HPDE6-E6E7 (cell line): ENCODE results near the gene XPNPEP1.

Source experiments
- DNase-seq: peaks from one replicate; pipeline ENCODE4 v3.0.0; 2011; ENCODE audit warnings: missing footprints; ENCODE audit errors: extremely low spot score

The XPNPEP1 gene

DNA sequence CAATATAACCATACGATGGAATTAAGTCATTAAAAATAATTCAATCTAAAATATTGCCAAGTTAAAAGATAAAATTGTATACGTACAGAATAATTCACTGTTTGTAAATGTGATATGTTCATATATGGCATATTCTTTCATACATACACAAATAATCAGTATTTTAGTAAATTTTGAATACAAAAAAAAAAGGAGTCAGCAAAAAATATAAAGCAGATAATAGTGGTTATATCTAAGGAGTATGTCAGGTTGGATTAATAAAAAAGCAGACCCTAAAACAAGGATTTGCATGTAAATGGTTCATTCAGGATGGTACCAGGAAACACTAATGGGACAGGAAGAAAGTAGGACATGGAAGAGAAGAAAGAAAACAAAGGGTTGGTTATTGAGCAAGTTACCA is 59.5 kb downstream of the XPNPEP1 start:
- no peak for DNase-seq

DNA sequence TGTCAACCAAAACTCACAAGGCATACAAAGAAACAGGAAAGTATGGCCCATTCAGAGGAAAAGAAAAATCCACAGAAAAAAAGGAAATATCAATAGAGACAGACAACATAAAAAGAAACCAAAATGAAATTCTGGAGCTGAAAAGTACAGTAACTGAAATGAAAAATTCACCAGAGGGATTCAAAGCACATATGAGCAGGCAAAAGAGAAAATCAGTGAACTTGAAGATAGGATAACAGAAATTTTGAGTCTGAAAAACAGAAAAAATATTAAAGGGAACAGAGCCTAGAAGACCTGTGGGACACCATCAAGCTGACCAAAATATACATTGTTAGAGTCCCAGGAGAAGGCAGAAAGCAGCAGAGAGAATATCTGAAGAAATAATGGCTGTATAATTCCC is 60.6 kb downstream of the XPNPEP1 start:
- no peak for DNase-seq

DNA sequence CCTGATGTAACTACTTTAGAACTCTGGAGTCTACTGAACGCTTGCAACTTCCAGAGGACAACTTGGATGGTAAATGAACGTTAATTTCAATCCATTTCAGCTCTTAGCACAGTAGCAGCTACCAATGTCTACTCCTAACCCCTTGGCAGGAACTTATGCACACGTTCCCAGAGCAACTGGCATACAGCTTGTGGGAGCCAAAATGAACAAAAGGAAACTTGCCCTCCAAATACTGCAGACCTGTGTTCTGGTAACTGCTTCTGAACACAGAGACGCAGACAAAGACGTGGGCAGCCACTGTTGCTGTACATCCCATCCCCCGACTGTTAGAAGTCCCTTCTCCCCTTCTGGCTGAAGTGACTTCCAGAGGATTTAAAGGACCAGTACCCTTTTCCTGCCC is 61.3 kb downstream of the XPNPEP1 start:
- DNase-seq, result no peak

DNA sequence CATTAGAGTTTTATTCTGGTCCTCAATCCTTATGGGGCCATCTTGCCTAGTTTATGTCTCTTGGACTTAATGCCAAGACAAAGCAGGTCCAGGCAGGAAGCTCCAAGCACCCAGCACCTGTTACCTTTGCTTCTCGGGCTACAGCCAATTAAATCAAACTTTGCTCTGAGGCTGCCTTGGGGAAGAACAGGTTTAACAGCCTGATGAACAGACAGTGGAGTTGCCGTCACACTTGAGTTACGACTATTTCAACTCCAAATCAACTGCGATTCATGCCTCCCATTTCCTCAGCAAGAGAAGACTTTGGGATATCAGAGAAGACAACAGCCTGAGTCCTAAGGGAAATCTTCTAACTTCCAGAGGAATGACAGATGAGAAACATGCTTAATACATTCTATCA is 62.2 kb downstream of the XPNPEP1 start:
- no peak for DNase-seq

DNA sequence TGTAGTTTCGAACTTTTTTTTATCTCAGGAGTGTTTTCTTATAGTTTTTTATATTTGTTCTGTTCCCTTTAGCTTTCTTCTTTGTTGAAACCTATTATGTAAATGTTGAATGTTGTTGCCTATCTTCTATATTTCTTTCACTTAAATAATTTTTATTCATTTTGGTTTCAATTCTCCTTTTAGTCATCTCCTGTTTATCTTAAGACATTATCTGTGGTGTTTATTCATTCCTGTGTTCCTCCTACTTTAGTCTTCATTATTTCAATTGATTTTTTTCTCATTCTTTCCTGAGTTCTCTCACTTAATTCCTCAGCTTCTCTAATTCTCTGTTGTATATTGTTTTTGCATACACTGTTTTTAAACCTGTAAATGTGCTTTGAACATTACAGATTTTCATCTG is 64.1 kb downstream of the XPNPEP1 start:
- no peak for DNase-seq

DNA sequence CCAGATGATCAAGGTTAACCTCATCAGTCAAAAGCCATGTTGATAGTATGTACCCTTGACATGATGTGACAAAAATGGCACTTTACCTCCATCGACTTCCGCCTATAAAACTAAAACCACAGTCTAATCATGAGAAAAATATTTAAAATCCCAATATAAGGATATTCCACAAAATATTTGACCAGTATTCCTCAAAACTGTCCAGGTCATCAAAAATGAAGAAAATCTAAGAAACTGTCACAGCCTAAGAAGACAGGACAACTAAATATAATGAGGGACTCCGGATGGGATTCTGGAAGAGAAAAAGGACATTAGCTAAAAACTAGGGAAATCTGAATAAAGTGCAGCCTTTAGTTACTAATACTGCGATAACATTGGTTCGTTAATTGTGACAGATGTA is 67.6 kb downstream of the XPNPEP1 start:
- no peak for DNase-seq

DNA sequence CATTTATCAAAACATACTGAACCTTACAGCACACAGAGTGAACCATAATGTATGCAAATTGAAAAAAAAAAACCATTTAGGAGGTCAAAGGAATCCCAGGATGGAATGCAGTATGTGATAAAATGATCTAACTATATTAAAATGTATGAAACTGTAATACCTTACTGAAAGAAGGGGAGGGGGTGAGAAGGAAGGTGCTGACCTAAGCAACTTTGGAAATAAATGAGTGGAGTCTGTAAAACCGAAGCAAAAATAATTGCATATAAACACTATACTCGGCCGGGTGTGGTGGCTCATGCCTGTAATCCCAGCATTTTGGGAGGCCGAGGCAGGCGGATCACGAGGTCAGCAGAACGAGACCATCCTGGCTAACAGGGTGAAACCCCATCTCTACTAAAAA is 69.4 kb downstream of the XPNPEP1 start:
- DNase-seq, result no peak

DNA sequence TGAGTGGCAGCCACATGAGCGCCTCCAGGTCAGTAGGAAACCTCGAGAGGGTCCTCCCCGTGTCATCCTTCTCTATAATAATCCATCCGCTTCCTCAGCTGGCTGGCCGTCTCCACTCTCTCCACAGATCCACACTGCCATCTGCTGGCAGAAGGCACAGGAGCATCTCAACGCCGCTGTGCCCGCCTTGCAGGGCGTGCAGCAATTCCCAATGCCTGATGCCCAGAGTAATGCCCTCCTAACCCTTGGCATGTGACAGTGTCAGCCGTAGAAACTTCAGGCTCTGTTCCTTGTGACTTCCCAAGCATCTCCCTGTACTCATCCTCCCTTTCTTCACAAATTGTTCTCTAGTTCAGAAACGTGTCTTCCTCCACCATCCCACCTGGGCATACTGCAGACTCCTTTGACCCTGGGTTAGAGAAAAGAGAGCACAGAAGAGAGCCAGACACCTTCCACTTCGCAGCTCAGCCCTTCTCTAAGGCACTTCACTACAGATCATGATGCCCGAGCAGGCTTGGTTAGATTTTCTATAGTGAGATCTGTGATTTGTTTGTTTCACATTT is 70.8 kb downstream of the XPNPEP1 start:
- DNase-seq, result peak; percentile 63

DNA sequence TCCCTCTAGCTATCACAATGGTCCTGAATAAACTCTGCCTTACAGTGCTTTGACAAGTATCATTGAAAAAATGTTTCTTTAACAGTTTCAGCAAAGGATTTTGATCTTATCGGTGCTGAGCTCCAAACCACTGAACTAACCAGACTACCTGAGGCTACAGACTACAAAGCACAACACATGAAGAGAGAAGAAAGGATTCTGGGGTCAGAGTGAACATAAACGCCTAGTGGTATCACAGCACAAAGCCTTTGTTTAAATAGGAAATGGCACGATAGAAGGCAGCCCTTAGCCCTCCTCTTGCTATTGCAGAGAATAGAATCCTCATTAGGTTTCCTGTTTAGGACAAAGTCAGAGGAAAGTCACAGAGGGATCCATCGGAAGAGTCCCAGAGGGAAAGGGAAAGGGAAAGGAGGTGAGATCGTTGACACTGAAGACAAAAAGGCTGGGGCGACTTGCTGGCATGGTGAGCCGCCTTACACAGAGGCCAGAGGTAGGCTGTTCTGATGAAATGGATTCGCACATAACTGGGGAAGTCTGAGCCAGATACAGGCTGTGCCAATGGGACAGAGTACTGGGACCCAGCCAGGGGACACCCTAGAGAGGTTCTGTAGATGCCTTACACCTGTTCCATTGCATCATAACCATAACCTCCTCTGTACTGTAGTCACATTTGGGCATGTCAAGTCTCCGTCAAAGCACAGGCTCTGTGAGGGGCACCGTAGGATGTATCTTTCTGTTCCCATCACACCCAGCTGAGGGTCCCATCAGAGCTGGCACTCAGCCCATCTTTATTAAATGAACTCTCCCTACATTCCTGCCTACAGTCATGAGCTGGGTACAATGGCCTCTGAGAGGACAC is 71.5 kb downstream of the XPNPEP1 start:
- no peak for DNase-seq

DNA sequence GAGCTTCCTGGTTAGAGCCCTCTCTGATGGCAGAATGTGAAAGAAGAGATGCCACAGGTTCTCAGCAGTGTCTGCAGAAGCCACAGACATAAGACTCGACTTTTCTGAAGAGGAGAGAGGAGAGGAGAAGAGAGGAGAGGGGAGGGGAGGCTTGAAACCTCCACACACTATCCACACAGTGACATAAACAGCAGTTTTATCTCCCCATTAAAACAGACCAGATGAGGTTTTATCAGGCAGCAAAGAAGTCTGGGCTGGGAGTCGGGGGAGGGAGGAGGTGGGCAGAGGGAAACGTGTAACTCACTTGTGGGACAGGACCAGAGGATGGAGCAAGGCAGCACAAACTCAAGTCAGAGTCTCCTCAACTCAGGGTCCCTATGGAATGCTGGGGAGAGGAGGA is 76.5 kb downstream of the XPNPEP1 start:
- no peak for DNase-seq

DNA sequence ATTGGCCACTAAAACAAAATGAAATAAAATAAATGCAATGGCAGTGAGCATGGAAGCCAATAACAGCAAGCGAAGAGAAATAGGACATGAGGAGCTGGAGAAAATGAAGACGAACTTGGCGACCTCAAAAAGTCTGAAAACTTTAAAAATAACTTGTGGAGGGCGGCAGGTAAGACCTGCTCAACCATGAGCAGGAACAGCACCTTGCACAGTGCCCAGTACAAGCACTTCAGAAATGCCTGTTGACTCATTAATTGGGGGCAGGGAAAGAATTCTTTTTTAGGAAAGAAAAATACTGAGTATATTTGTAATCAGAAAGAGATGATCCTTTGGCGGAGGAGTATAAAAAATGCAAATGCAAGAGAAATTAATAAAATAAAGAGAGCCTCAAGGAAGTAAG is 78.0 kb downstream of the XPNPEP1 start:
- DNase-seq, result no peak

DNA sequence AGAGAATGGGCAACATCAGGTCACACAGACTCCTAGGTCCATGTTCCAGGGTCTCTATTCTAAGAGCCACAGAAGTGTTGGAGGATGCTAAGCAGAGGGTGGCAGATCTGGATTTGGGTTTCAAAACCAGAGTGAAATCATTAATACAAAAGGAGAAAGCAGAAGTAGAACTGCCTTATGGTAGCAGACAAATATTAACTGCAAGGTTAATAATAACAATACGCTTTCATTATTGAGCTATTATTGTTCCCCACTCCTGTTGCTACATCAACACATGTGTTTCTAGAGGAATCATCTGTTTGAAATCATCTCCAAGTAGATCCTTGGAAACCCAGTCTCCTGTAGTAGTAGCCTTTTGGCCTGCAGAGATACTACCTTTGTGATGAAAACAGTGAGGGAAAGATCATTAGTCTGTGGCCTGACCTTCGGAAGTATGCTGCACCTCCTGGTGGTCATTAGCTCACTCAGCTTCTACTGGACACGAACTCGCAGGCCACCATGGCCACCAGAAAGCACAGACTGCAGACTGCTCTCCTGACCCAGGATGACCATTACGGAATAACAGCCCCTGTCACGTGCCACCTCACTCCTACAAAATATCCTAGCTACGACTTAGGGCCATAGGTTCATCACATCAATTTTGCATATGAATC is 84.6 kb downstream of the XPNPEP1 start:
- DNase-seq, result no peak

DNA sequence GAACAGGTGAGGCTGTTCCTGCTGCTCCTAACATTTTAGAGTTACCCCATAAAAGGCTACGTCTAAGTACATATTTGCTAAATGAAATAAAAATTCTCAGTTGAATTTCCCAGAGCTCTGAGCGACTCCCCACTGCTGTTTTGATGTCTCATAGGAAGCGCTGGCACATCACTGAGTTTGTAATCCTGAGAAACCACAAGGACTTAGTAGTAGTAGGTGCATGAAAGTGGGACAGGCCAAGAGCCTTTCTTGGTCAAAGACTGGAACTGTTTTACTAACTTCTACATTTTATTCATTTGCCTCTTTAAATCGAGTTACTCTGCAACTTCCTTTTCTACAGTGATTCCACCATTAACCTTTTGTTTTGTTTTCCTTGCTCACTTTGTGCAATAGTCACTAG is 85.9 kb downstream of the XPNPEP1 start:
- DNase-seq, result no peak

DNA sequence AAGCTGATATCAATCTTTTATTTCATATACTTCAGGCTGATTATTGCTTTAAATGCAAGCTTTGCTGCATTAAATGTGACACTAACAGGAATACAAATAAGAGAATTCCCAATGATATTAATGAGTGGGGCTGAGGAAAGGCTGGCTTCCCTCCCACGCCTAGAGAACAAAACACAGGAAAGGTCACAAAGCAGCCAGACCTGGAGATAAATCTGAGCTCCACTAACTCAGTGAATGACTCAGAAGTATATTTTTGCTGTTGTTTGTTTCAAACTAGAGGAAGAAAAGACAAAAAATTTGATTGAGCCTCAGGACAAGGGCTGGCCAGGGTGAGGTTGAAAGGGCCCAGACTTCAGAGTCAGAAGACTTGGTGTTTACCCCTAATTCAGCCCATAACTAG is 88.1 kb downstream of the XPNPEP1 start:
- no peak for DNase-seq

DNA sequence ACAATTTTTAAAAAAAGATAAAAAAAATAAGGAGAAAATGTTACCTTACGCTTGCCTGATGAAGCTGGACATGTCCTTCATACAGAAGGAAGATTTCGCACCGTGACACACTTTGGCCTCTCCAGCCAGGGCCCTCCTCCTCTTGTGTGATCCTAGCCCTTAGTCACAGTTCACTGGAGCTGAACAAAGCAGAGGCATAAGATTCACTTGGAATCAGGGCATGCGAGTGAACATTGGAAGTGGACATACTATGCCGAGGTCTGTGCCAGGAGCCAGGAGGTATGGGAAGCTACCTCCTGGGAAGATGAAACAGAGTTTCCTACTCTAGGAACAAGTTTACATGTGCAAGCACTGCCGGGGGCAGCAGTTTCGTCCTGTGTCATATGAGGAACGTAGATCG is 91.5 kb downstream of the XPNPEP1 start:
- no peak for DNase-seq

DNA sequence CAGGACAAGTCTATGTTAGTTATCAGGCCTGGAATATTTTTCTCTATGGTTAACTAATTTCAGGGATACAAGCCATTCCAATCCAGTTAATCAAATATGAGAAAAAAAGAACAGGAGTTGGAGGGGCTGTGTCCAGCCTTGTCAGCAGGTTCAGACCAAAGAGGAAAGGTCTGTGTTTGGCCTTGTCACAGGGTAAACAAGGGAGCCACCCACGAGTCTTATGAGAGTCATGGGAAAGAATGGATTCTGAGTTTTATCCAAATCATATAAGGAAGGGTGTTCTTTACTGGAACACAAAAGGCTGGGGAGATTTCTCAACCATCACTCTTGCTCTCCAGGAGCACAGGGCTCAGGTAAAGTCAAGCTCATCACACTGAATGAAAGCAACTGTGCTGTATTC is 99.1 kb downstream of the XPNPEP1 start:
- DNase-seq, result no peak

DNA sequence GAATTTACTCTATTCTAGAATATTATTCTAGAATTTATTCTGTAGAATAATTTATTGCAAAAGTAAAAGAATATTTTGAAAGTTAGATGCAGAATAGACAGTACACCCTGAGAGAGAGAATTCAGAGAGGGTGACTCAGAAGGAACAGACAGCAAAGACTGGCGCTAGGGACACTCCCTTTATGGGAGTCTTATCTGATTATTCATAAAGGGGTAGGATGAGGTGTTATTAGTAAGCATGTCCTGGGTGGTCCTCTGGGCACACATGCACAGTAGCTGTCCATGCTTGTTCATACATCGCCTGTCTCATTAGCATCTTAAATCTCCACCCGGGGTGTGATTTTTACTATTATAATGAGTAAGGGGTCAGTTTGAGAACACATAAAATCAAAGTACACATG is 100.1 kb downstream of the XPNPEP1 start:
- DNase-seq, result no peak

DNA sequence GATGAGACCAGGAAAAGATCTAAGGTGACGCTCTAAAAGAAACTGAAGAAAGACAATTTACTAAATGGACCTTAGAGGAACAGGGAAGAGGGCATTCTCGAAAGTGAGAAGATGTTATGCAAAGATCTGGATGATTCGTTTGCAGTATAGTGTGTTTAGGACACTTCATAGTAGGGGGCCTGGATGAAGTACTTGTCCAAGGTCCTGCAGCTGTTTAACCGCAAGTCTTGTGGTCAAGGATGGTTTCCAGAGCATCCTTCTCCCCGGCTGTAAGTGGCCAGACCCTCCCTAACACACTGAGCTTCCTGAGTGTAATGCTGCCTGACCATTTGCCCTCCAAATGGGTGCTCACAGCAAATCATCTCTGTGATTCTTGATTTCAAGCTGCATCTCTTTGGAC is 101.6 kb downstream of the XPNPEP1 start:
- DNase-seq, result no peak

DNA sequence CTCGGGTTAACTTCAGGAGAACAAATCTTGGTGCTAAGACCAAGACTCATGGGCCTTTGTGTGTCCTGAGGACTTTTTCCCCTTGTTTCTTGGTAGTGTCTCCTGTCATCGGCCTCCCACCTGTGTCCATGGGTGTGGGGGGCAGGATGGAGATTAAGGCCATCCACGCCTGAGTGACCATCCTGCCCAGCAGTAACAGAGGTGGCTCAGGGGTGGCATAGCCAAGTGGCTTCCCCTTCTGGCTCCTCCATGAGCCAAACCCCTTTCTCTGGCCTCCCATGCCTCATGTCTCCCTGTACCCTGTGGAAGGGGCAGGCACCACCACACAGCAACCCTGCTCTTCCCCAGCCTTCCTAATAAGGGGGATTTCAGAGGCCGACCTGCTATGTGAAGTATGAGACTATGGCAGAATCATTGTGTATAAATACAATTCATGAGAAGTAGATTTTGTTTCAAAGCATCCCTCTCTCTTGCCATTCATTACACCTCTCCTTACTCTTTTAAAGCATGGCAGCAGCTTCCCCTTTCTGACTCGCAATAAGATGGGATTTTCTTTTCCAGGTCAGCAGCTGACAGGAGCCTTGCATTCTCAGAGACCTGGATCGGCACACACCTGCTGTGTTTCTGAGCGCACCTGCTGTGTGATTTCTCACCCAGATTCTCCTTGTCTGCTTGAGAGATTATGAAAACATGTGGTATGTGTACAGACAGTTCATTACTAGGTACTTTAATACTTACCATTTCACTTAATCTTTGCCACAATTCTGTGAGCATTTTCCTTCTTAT is 102.5 kb downstream of the XPNPEP1 start:
- no peak for DNase-seq

DNA sequence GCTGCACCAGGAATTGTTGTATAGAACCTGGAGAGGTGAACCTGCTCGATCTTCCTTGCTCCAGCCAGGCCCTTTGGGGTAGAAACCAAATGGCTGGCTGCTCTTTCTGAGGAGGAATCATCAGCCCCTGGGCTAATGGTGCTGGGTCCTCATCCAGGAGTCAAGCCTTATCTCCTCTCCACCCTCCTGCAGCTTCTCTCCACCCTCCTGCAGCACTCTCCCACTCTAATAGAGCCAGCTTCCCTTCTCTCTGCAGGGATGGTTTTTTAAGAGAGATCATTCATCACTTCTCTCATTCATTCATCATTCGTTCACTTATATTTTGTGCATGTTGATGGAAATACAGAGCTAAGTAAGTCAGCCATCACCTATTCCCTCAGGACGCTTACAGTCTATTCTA is 103.5 kb downstream of the XPNPEP1 start:
- no peak for DNase-seq
